Vagina (tissue), 2 donors: ENCODE data around the gene FAF1.

Experiments
- CTCF ChIP-seq, 3 experiments: fragments of 450-650 bp in 2 of 3; fragments of 200-600 bp in 1 of 3; sonication (generic) in 1 of 3; IDR thresholded peaks; one replicate each; pipeline ENCODE4 v1.5.1; 2017 to 2019; ENCODE audit warnings: antibody characterized with exemption in 3 of 3, mild to moderate bottlenecking in 2 of 3, moderate library complexity in 2 of 3
- POLR2A ChIP-seq, 2 donors: fragments of 450-650 bp; IDR thresholded peaks; one replicate each; pipeline ENCODE4 v1.6.1; 2017; ENCODE audit warnings: antibody characterized with exemption in 2 of 2, mild to moderate bottlenecking in 2 of 2, moderate library complexity in 2 of 2

DNA sequence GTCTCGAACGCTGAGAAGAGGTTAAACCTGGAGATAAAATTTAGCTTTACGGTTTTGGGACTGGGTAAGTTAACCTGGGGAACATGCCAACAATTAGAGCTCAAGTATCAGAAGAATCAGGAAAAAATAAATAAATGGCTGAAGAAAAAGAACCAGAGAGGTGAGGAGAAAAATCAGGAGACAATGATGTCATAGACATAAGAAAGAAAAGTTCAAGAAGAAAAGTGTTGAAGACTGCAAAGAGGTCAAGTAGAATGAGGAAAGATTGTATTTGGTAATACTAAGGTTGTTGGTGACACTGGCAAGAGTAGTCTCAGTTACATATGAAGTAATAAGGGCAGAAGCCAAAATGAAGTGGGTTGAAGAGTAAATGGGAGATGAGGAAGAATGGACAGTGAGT is 36.0 kb upstream of the FAF1 start:
- TF ChIP-seq CTCF (IDR thresholded peaks at IDR 0.05), result no peak
- TF ChIP-seq POLR2A (IDR thresholded peaks at IDR 0.05), result no peak
